Endothelial cell of umbilical vein (primary cell): ENCODE data around the gene KLHL26. TPM values are rescaled to one million over a fixed set of nuclear protein-coding genes. Genes with fewer than 3 reads are reported as not detected.

ENCODE experiments used
- BruUV-seq: library from RNA; stranded (reverse); fragments of 400-500 nt; replicated peaks from 2 replicates; lab custom pipeline; 2021; lab: Mats Ljungman, UMichigan
- CTCF ChIA-PET: fragments of 300-600, 350-600 bp; sonication (Branson Sonifier 250); formaldehyde crosslinking; loops from one replicate; lab custom pipeline; 2021; ENCODE audit warnings: antibody characterized with exemption, inconsistent platforms; lab: Charles Lee
- POLR2A ChIA-PET: fragments of 300-600, 350-600 bp; sonication (Branson Sonifier 250); formaldehyde crosslinking; loops from one replicate; lab custom pipeline; 2021; ENCODE audit warnings: antibody characterized with exemption, inconsistent platforms; lab: Charles Lee
- DNase-seq: peaks from one replicate; pipeline ENCODE4 v3.0.0-alpha.2; 2011; ENCODE audit warnings: low read depth, low spot score
- FAIRE-seq: peaks from 2 replicates; lab custom pipeline; 2011; peaks lifted over from hg19 to GRCh38; lab: Jason Lieb, UNC
- H2AFZ ChIP-seq: 2 replicates; pipeline ENCODE4 v1.6.0; 2012; ENCODE audit warnings: low read depth, low read length, control low read depth, inconsistent platforms
- H3K27ac ChIP-seq: 2 replicates; pipeline ENCODE4 v1.5.1; 2011; ENCODE audit warnings: low read depth, mild to moderate bottlenecking, control low read depth, low read length, moderate library complexity; ENCODE audit not compliant: insufficient read depth
- H3K27me3 ChIP-seq, 2 experiments: 2 replicates each; pipeline versions ENCODE4 v1.6.0 to v1.6.1; 2011; ENCODE audit warnings: low read length in 2 of 2, mixed read lengths in 1 of 2; ENCODE audit not compliant: control insufficient read depth in 2 of 2, insufficient read depth in 2 of 2
- H3K36me3 ChIP-seq, 2 experiments: 2 replicates in 1 of 2; 3 replicates in 1 of 2; pipeline ENCODE4 v1.5.1; 2011; ENCODE audit warnings: low read length in 2 of 2, mild to moderate bottlenecking in 1 of 2, moderate library complexity in 1 of 2; ENCODE audit not compliant: control insufficient read depth in 2 of 2, insufficient read depth in 2 of 2; ENCODE audit errors: extremely low read depth in 1 of 2
- H3K4me1 ChIP-seq: 3 replicates; pipeline ENCODE4 v1.5.1; 2011; ENCODE audit warnings: mild to moderate bottlenecking, low read length; ENCODE audit not compliant: control insufficient read depth, insufficient read depth; ENCODE audit errors: extremely low read depth
- H3K4me2 ChIP-seq: 2 replicates; pipeline ENCODE4 v1.6.1; 2011; ENCODE audit warnings: low read length, control low read depth, mixed read lengths; ENCODE audit not compliant: insufficient read depth
- H3K4me3 ChIP-seq, 3 experiments: fragments of 200-600 bp in 1 of 3; sonication (generic), shearing (Covaris generic) in 1 of 3; replicated peaks in 1 of 3; 2 replicates each; pipeline ENCODE4 v1.5.1; 2011 to 2016; ENCODE audit warnings: control low read depth in 3 of 3, low read length in 3 of 3, mild to moderate bottlenecking in 2 of 3, inconsistent platforms in 1 of 3, low read depth in 1 of 3, moderate library complexity in 1 of 3; ENCODE audit not compliant: insufficient read depth in 1 of 3
- H3K79me2 ChIP-seq: 2 replicates; pipeline ENCODE4 v1.6.0; 2012; ENCODE audit warnings: low read length, inconsistent platforms; ENCODE audit not compliant: control insufficient read depth, insufficient read depth
- H3K9ac ChIP-seq: replicated peaks from 2 replicates; pipeline ENCODE3; 2011; ENCODE audit warnings: low read length, control low read depth; ENCODE audit not compliant: insufficient read depth; ENCODE audit errors: extremely low read depth
- H3K9me1 ChIP-seq: replicated peaks from 3 replicates; pipeline ENCODE4 v1.6.0; 2011; ENCODE audit warnings: mild to moderate bottlenecking, low read length; ENCODE audit not compliant: control insufficient read depth, insufficient read depth; ENCODE audit errors: extremely low read depth
- H3K9me3 ChIP-seq: replicated peaks from 2 replicates; pipeline ENCODE4 v1.5.1; 2012; ENCODE audit warnings: low read length, inconsistent platforms; ENCODE audit not compliant: control insufficient read depth, insufficient read depth
- H4K20me1 ChIP-seq: replicated peaks from 2 replicates; pipeline ENCODE3; 2011; ENCODE audit warnings: mild to moderate bottlenecking, low read length; ENCODE audit not compliant: control insufficient read depth, insufficient read depth; ENCODE audit errors: extremely low read depth
- CTCF ChIP-seq, 2 donors: IDR thresholded peaks; 1 replicate in 1 of 2; 2 replicates in 1 of 2; pipeline ENCODE4 v1.5.1; 2011; ENCODE audit warnings: low read length in 2 of 2, mild to moderate bottlenecking in 2 of 2, moderate library complexity in 2 of 2, control low read depth in 1 of 2, inconsistent platforms in 1 of 2, low read depth in 1 of 2; ENCODE audit not compliant: insufficient read depth in 1 of 2; ENCODE audit errors: extremely low read depth in 1 of 2
- EZH2 ChIP-seq: IDR thresholded peaks from 2 replicates; pipeline ENCODE4 v1.6.1; 2012; ENCODE audit warnings: borderline replicate concordance, low read depth, mild to moderate bottlenecking, moderate library complexity, low read length, inconsistent platforms; ENCODE audit not compliant: severe bottlenecking
- FOS ChIP-seq: IDR thresholded peaks from 2 replicates; pipeline ENCODE4 v1.6.1; 2011; ENCODE audit warnings: mild to moderate bottlenecking, low read length, moderate library complexity, borderline replicate concordance; ENCODE audit not compliant: insufficient read depth
- GATA2 ChIP-seq: IDR thresholded peaks from 2 replicates; pipeline ENCODE4 v1.7.0; 2011; ENCODE audit warnings: low read depth, mild to moderate bottlenecking, moderate library complexity, mixed read lengths, low read length; ENCODE audit not compliant: insufficient read length, insufficient read depth
- JUN ChIP-seq: IDR thresholded peaks from 2 replicates; pipeline ENCODE4 v1.6.1; 2011; ENCODE audit warnings: borderline replicate concordance, low read depth; ENCODE audit not compliant: insufficient read length, insufficient read depth
- MYC ChIP-seq: IDR thresholded peaks from one replicate; pipeline ENCODE4 v1.6.1; 2011; ENCODE audit warnings: mild to moderate bottlenecking, low read depth, low read length
- POLR2A ChIP-seq: IDR thresholded peaks from 2 replicates; pipeline ENCODE4 v1.6.1; 2012; ENCODE audit warnings: low read depth, mild to moderate bottlenecking, control low read depth, low read length
- dilution Hi-C: fragments of 300-500 bp; cut with MboI; formaldehyde crosslinking; loops from one replicate; pipeline ENCODE4 v1.15.0; 2019; ENCODE audit warnings: low sequenced_read_pairs; ENCODE audit not compliant: extremely low pct_ligation_motif_present
- intact Hi-C: fragments of 100-400 bp; cut with micrococcal nuclease; formaldehyde crosslinking; loops from one replicate; pipeline ENCODE4 v1.10.0; 2022
- polyA plus RNA-seq, 4 experiments: library from polyadenylated mRNA; depleted of rRNA in 3 of 4; stranded (reverse) in 3 of 4; unstranded in 1 of 4; fragments of >200 nt; gene quantifications; 2 replicates each; pipeline versions ENCODE4 v1.2.1 to v1.2.3, GENCODE V29; 2011 to 2012; ENCODE audit warnings: missing spikeins in 1 of 4
- total RNA-seq: library from RNA; stranded (reverse); gene quantifications from 2 replicates; pipeline ENCODE4 v1.2.3, GENCODE V29; 2021
- TF ChIP-seq, protein P1 (sequence below): IDR thresholded peaks from 2 replicates; pipeline ENCODE4 v1.6.1; 2011; ENCODE audit not compliant: insufficient read depth, insufficient read length

Gene KLHL26
- total and polyA plus RNA-seq, 2 donors (not counting 3 experiments of a cell fraction or from before 2014, with no cell fraction given), result 2.4 to 6.2 TPM

DNA sequence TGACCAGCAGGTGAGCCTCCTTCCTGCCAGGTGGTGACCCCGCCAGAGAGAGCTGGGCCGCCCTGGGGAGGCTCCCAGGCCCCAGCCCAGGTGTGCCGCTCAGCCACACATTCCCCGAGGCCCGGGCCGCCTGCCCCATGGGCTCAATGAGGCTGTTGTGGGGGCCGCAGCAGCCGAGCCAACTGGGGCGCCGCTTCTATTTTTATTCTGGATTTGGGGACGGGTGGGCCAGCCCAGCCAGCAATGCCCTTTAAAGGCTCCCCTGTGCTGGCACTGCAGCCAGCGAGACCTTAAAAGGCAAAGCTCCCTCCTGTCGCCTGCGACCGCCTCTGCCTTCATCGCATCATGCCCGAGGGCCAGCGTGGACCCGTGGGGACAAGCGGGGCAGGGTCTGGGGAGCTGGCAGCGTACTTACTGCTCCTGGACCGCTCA lies 29.0 kb downstream of the KLHL26 start:
- Histone ChIP-seq H3K4me2 (no peak overlapping the region), H4K20me1 (no peaks in the 10 kb centered on the region), H3K9ac (no peak overlapping the region), H3K36me3 (peaks cover 2 to 9% of the 10 kb centered on the region in 2 experiments), H3K79me2 (no peaks in the 10 kb centered on the region), H3K27me3 (no peaks in the 10 kb centered on the region), H3K9me1 (no peaks in the 10 kb centered on the region), H3K27ac (no peak overlapping the region), H3K4me1 (no peaks in the 10 kb centered on the region), H3K9me3 (no peaks in the 10 kb centered on the region), H2AFZ (no peak overlapping the region), H3K4me3 (no peak overlapping the region)
- dilution Hi-C loops, result no loop called here
- no peak for DNase-seq
- ChIA-PET POLR2A (no interaction called here), CTCF (interaction anchor here (0.8 kb wide), 1 partner anchor 76 kb away, joined by 3 read pairs; no protein-coding TSS in a partner anchor)
- intact Hi-C loops, result no loop called here
- FAIRE-seq, result no peak
- TF ChIP-seq POLR2A, result no peak
- TF ChIP-seq MYC, result no peak
- no peak for TF ChIP-seq JUN
- TF ChIP-seq, protein P1, sequence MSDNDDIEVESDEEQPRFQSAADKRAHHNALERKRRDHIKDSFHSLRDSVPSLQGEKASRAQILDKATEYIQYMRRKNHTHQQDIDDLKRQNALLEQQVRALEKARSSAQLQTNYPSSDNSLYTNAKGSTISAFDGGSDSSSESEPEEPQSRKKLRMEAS, result no peak
- TF ChIP-seq CTCF (IDR thresholded peaks at IDR 0.05; ENCODE audit: extremely low read depth in 1 of 2, insufficient read depth in 1 of 2, low read depth in 1 of 2, low read length in 2 of 2), result no peak
- TF ChIP-seq FOS, result no peak
- TF ChIP-seq GATA2, result no peak
- no peak for TF ChIP-seq EZH2
- BruUV-seq, result no TSS peak
